ENCODE measurements around the gene NOC2L.
"Not testable (repeated sequence)": the region's sequence is repeated elsewhere in the genome, so short reads cannot be mapped to it uniquely, and the experiment has no call there.

Gene NOC2L

DNA sequence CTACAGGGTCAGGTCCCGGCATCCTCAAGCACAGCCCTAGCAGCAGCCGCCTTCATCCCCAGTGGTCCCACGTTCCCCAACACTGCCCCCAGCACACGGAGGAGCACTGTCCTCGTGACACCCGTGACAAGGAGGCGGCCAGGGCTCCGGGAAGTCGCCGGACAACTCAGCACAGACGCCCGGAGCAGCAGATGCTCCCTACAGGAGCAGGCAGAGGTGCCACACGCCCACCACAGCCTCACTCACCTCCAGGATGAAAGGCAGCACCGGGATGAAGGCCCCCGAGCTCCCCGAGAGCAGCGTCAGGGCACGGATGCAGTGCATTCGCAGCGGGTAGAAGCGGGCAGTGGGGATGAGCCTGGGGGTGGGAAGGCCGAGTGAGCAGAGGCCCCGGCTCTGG is 8.2 kb downstream of the NOC2L start:
- H3K4me3 ChIP-seq (ENCODE audit: low read depth, low read length), result no peak overlapping the region
- DNase-seq (ENCODE audit: low read depth), result no peak
- TF ChIP-seq, protein P1, sequence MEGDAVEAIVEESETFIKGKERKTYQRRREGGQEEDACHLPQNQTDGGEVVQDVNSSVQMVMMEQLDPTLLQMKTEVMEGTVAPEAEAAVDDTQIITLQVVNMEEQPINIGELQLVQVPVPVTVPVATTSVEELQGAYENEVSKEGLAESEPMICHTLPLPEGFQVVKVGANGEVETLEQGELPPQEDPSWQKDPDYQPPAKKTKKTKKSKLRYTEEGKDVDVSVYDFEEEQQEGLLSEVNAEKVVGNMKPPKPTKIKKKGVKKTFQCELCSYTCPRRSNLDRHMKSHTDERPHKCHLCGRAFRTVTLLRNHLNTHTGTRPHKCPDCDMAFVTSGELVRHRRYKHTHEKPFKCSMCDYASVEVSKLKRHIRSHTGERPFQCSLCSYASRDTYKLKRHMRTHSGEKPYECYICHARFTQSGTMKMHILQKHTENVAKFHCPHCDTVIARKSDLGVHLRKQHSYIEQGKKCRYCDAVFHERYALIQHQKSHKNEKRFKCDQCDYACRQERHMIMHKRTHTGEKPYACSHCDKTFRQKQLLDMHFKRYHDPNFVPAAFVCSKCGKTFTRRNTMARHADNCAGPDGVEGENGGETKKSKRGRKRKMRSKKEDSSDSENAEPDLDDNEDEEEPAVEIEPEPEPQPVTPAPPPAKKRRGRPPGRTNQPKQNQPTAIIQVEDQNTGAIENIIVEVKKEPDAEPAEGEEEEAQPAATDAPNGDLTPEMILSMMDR (IDR thresholded peaks at IDR 0.05; ENCODE audit: low read depth, low read length, missing control alignments), result no peak

DNA sequence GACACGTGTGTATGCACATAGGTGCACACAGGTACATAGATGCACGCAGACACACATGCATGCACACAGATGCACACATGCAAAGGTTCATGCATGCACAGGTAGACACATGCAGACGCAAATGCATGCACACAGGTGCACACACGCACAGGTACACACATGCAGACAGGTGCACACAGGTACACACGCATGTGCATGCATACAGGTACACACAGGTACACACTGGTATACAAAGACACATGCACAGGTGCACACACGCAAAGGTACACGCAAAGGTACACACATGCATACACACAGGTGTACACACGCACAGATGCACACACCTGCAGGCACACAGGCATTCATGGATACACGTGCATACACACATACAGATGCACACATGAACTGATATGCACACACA is 8.8 kb downstream of the NOC2L start:
- TF ChIP-seq, protein P1 (IDR thresholded peaks at IDR 0.05; ENCODE audit: low read depth, low read length, missing control alignments), result no peak
- DNase-seq (ENCODE audit: low read depth), result no peak
- no peak overlapping the region for H3K4me3 ChIP-seq (ENCODE audit: low read depth, low read length)

DNA sequence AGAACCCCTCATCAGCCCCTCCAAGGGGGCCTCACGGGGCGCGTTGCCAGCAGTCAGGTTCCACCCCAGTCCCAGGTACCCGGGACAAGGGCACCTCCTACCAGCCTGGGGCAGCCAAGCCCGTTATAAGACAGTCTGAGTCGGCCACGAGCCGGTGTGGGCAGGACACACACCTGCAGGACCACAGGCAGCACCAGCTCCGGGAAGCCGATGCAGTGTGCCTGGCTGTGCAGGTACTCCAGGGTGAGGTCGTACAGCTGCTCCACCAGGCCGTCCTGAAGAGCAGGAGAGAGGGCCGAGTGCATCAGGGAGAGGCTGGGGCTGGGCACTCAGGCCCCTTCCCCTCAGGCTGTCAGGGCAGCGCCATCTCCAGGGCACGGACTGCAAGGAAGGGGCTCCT is 11.1 kb downstream of the NOC2L start:
- no peak overlapping the region for H3K4me3 ChIP-seq (ENCODE audit: low read depth, low read length)
- no peak for DNase-seq (ENCODE audit: low read depth)
- TF ChIP-seq, protein P1 (IDR thresholded peaks at IDR 0.05; ENCODE audit: low read depth, low read length, missing control alignments), result no peak

DNA sequence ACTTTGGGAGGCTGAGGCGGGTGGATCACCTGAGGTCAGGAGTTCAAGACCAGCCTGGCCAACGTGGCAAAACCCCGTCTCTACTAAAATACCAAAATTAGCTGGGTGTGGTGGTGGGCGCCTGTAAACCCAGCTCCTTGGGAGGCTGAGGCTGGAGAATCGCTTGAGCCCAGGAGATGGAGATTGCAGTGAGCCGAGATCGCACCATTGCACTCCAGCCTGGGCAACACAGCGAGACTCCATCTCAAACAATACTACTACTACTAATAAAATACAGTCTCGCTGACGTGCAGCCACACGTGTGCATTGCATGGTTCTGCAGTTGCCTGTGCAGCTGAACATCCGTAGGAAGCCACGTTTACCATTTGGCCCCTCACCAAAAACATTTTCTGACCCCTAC is 12.2 kb downstream of the NOC2L start:
- H3K4me3 ChIP-seq (ENCODE audit: low read depth, low read length); DNase-seq (ENCODE audit: low read depth): not testable (repeated sequence)

DNA sequence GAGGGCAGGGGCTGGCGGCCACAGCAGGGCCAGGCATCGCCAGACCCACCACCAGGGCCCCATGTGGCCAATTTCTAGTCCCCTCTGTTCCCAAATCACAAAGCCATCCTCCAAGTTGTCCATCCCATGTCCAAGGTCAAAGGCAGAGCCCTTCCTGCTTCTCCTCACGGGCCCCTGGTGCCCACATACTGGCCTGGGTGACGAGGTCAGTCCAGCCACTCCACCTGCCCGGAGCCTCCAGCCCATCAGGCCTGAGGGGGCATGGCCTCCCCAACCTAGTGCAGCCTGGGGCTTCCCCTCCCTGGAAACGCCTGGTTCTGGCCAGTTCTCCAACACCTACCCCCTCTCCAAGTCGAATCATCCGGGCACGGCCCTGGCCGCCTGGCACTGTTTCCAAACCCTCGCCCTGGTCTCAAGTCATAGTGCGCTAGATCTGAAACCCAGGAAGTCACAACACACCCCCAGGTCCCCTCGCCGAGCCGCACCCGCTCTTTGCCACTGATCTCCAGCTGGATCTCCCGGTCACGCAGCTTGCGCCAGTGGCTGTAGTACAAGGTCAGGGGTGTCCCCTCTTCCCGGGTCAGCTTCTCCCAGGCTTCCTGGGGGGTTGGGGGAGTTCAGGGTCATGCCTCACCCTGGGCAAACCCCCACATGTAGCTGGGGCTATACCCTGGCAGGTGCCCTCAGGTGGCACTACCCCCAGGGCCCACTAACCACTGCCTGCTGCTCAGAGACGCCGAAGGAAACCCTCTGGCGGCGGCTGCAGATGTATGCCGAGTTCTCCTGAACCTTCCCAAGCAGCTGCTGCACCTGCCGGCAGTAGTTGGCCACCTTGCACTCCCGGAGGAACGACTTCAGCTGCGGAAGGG is 13.1 kb downstream of the NOC2L start:
- no peak overlapping the region for H3K4me3 ChIP-seq (ENCODE audit: low read depth, low read length)
- TF ChIP-seq, protein P1 (IDR thresholded peaks at IDR 0.05; ENCODE audit: low read depth, low read length, missing control alignments), result no peak
- no peak for DNase-seq (ENCODE audit: low read depth)

DNA sequence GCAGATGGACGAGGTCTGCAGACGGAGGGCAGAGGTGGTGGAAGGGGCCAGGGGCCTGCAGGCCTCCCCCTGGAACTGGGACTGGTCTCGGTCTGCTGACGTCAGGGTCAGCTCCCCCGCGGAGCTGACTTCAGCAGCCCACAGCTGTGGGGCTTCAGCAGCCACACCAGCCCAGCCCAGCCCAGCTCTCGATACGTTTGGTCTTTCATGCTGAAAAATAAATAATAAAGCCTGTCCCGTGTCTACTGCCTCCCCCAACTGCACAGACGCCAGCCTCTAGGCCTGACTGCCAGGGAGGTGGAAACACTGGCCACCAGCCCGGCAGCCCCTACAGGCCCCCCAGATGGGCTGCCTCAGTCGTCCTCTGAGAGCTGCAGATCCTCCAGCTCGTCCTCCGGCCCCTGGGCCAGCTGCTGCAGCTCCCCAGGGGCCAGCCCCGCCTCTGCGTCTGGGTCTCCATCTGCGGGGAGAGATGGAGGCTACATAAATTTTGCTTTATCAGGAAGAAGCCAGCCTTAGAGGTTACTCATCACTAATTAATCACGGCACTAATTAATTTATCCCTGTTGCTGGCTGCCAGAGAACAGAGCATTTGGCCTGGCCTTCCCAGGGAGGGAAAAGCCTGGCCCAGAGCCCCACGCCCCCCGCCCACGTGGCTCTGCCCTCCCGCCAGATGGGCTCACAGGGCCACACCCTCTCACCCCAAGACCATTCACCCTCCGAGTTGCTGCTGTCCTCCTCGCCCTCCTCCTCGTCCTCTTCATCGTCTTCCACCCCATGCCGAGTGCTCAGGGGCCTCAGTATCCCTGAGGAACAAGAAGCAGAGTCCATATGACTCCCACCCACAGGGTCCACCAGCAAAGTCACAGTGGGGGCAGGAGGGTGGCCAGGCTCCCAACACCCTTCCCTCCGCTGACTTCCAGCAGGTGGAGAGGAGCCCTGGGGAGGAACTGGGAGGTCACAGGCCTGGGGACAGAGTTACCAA is 14.4 kb downstream of the NOC2L start:
- no peak for DNase-seq (ENCODE audit: low read depth)
- TF ChIP-seq, protein P1 (IDR thresholded peaks at IDR 0.05; ENCODE audit: low read depth, low read length, missing control alignments), result no peak
- no peak overlapping the region for H3K4me3 ChIP-seq (ENCODE audit: low read depth, low read length)
